GM12892 (cell line): Measurements from ENCODE around the gene TULP1.

Source experiments
- POLR2A ChIP-seq: IDR thresholded peaks from 2 replicates; pipeline ENCODE4 v1.6.1; 2011; ENCODE audit warnings: low read depth, low read length, control low read depth
- TAF1 ChIP-seq: IDR thresholded peaks from 2 replicates; pipeline ENCODE4 v1.6.1; 2011; ENCODE audit warnings: low read depth, mild to moderate bottlenecking, control low read depth, low read length, borderline replicate concordance

- TF ChIP-seq TAF1 (no peak), POLR2A (no peak)
Measured at GRCh38 chr6:35561113-35561512, 48.4 kb upstream of the TULP1 start.
